H9 (cell line): ENCODE data around the gene TGM5. TPM values are rescaled to one million over a fixed set of nuclear protein-coding genes. Genes with fewer than 3 reads are reported as not detected.

Source experiments
- DNase-seq: peaks from one replicate; pipeline ENCODE4 v3.0.0-alpha.2; 2017
- H2AFZ ChIP-seq: one replicate; pipeline ENCODE4 v1.6.1; 2013; ENCODE audit warnings: mild to moderate bottlenecking, low read length, control low read depth, moderate library complexity
- H2AK5ac ChIP-seq: 2 replicates; pipeline ENCODE4 v1.6.1; 2013; ENCODE audit warnings: low read length, control low read depth, mixed read lengths; ENCODE audit not compliant: insufficient read length
- H2BK120ac ChIP-seq: one replicate; pipeline ENCODE4 v1.6.1; 2013; ENCODE audit warnings: low read depth, mild to moderate bottlenecking, low read length, control low read depth, inconsistent platforms; ENCODE audit not compliant: poor library complexity, severe bottlenecking
- H2BK12ac ChIP-seq: 2 replicates; pipeline ENCODE4 v1.6.1; 2013; ENCODE audit warnings: low read length, control low read depth, mixed read lengths, low read depth; ENCODE audit not compliant: insufficient read length
- H2BK15ac ChIP-seq: 2 replicates; pipeline ENCODE4 v1.6.1; 2013; ENCODE audit warnings: low read depth, low read length, control low read depth
- H2BK20ac ChIP-seq: one replicate; pipeline ENCODE4 v1.6.1; 2013; ENCODE audit warnings: low read depth, mild to moderate bottlenecking, low read length, control low read depth, inconsistent platforms; ENCODE audit not compliant: poor library complexity, severe bottlenecking
- H2BK5ac ChIP-seq: 2 replicates; pipeline ENCODE4 v1.6.1; 2013; ENCODE audit warnings: low read length, control low read depth, mixed read lengths; ENCODE audit not compliant: insufficient read length
- H3K14ac ChIP-seq: 2 replicates; pipeline ENCODE4 v1.6.1; 2013; ENCODE audit warnings: low read length, control low read depth; ENCODE audit not compliant: insufficient read depth
- H3K18ac ChIP-seq: 2 replicates; pipeline ENCODE4 v1.6.1; 2013; ENCODE audit warnings: low read depth, mild to moderate bottlenecking, mixed read lengths, low read length, control low read depth; ENCODE audit not compliant: insufficient read length
- H3K23ac ChIP-seq: 2 replicates; pipeline ENCODE4 v1.6.1; 2013; ENCODE audit warnings: low read length, control low read depth, mixed read lengths, low read depth; ENCODE audit not compliant: insufficient read length
- H3K23me2 ChIP-seq: 2 replicates; pipeline ENCODE4 v1.6.1; 2013; ENCODE audit warnings: low read depth, mild to moderate bottlenecking, mixed read lengths, low read length, control low read depth; ENCODE audit not compliant: insufficient read length, poor library complexity, severe bottlenecking
- H3K27ac ChIP-seq: 2 replicates; pipeline ENCODE4 v1.5.1; 2013; ENCODE audit warnings: low read length, control low read depth, mixed read lengths, low read depth; ENCODE audit not compliant: insufficient read length
- H3K27me3 ChIP-seq: 2 replicates; pipeline ENCODE4 v1.6.1; 2013; ENCODE audit warnings: low read length, control low read depth, inconsistent platforms; ENCODE audit not compliant: insufficient read depth
- H3K4ac ChIP-seq: 2 replicates; pipeline ENCODE4 v1.6.1; 2013; ENCODE audit warnings: low read depth, mild to moderate bottlenecking, control low read depth, inconsistent platforms, low read length, moderate library complexity
- H3K4me1 ChIP-seq: 2 replicates; pipeline ENCODE4 v1.6.1; 2013; ENCODE audit warnings: low read length, control low read depth, inconsistent platforms; ENCODE audit not compliant: insufficient read depth
- H3K4me2 ChIP-seq: 2 replicates; pipeline ENCODE4 v1.6.1; 2013; ENCODE audit warnings: low read length, control low read depth, mixed read lengths; ENCODE audit not compliant: insufficient read length, insufficient read depth
- H3K56ac ChIP-seq: 2 replicates; pipeline ENCODE4 v1.6.1; 2013; ENCODE audit warnings: low read depth, mild to moderate bottlenecking, mixed read lengths, low read length, control low read depth; ENCODE audit not compliant: insufficient read length
- H3K79me1 ChIP-seq: 2 replicates; pipeline ENCODE4 v1.6.1; 2013; ENCODE audit warnings: low read depth, mild to moderate bottlenecking, moderate library complexity, low read length, control low read depth, inconsistent platforms; ENCODE audit not compliant: insufficient read depth, poor library complexity, severe bottlenecking
- H3K79me2 ChIP-seq: 2 replicates; pipeline ENCODE4 v1.6.1; 2013; ENCODE audit warnings: low read length, control low read depth, inconsistent platforms; ENCODE audit not compliant: insufficient read depth
- H3K9ac ChIP-seq: 2 replicates; pipeline ENCODE4 v1.6.1; 2013; ENCODE audit warnings: low read length, control low read depth, mixed read lengths; ENCODE audit not compliant: insufficient read length; ENCODE audit errors: extremely low read depth
- H3K9me3 ChIP-seq: one replicate; pipeline ENCODE4 v1.6.1; 2013; ENCODE audit warnings: low read depth, low read length, inconsistent platforms; ENCODE audit not compliant: control insufficient read depth
- H3T11ph ChIP-seq: one replicate; pipeline ENCODE4 v1.6.1; 2013; ENCODE audit warnings: mild to moderate bottlenecking, low read length, control low read depth, inconsistent platforms
- H4K20me1 ChIP-seq: one replicate; pipeline ENCODE4 v1.6.1; 2013; ENCODE audit not compliant: control insufficient read depth, insufficient read length, insufficient read depth
- H4K5ac ChIP-seq: 2 replicates; pipeline ENCODE4 v1.6.1; 2013; ENCODE audit warnings: low read depth, mild to moderate bottlenecking, mixed read lengths, low read length, control low read depth; ENCODE audit not compliant: insufficient read length
- H4K8ac ChIP-seq: replicated peaks from 2 replicates; pipeline ENCODE4 v1.6.1; 2013; ENCODE audit warnings: low read length, control low read depth, mixed read lengths, low read depth; ENCODE audit not compliant: insufficient read length
- H4K91ac ChIP-seq: 2 replicates; pipeline ENCODE4 v1.6.1; 2013; ENCODE audit warnings: low read depth, mild to moderate bottlenecking, moderate library complexity, mixed read lengths, low read length, control low read depth; ENCODE audit not compliant: insufficient read length
- H3K27ac Mint-ChIP-seq, 3 experiments: 2 replicates in 2 of 3; 3 replicates in 1 of 3; pipeline ENCODE4 v1.8.0; 2020 to 2021; ENCODE audit warnings: mixed read lengths in 3 of 3, mild to moderate bottlenecking in 1 of 3, moderate library complexity in 1 of 3
- H3K27me3 Mint-ChIP-seq: 2 replicates; pipeline ENCODE4 v1.8.0; 2021; ENCODE audit warnings: low read depth, mild to moderate bottlenecking, moderate library complexity, mixed read lengths
- H3K36me3 Mint-ChIP-seq, 3 experiments: 2 replicates in 2 of 3; 3 replicates in 1 of 3; pipeline ENCODE4 v1.8.0; 2020 to 2021; ENCODE audit warnings: low read depth in 3 of 3, mixed read lengths in 3 of 3; ENCODE audit not compliant: insufficient read depth in 1 of 3
- H3K4me1 Mint-ChIP-seq, 2 experiments: 2 replicates each; pipeline ENCODE4 v1.8.0; 2020; ENCODE audit warnings: mixed read lengths in 2 of 2
- H3K4me3 Mint-ChIP-seq, 2 experiments: 2 replicates in 1 of 2; 3 replicates in 1 of 2; pipeline ENCODE4 v1.8.0; 2020 to 2021; ENCODE audit warnings: mild to moderate bottlenecking in 2 of 2, mixed read lengths in 2 of 2, moderate library complexity in 1 of 2
- H3K9me3 Mint-ChIP-seq, 2 experiments: 2 replicates in 1 of 2; 3 replicates in 1 of 2; pipeline ENCODE4 v1.8.0; 2020; ENCODE audit warnings: mild to moderate bottlenecking in 2 of 2, mixed read lengths in 2 of 2, moderate library complexity in 1 of 2
- WGBS: extraction: QIAGEN DNeasy Blood & Tissue Kit; methylation state at CpG from one replicate; pipeline ENCODE4 v1.1.7; 2013; ENCODE audit warnings: missing lambda C conversion rate, low lambda C conversion rate, mixed read lengths; ENCODE audit not compliant: insufficient read length; ENCODE audit errors: extremely low coverage; 5-methylcytosine and 5-hydroxymethylcytosine counted together
- total RNA-seq: library from RNA; stranded (reverse); gene quantifications from 2 replicates; pipeline ENCODE4 v1.2.1, GENCODE V29; 2021
- TF ChIP-seq, protein P1 (sequence below): fragments of 200-600 bp; sonication (generic); conservative IDR thresholded peaks from 3 replicates; pipeline ENCODE4 v1.8.0; 2021; ENCODE audit warnings: antibody characterized with exemption, mild to moderate bottlenecking

The TGM5 gene
- total RNA-seq, 1 experiment from 2014 or later = not detected

DNA sequence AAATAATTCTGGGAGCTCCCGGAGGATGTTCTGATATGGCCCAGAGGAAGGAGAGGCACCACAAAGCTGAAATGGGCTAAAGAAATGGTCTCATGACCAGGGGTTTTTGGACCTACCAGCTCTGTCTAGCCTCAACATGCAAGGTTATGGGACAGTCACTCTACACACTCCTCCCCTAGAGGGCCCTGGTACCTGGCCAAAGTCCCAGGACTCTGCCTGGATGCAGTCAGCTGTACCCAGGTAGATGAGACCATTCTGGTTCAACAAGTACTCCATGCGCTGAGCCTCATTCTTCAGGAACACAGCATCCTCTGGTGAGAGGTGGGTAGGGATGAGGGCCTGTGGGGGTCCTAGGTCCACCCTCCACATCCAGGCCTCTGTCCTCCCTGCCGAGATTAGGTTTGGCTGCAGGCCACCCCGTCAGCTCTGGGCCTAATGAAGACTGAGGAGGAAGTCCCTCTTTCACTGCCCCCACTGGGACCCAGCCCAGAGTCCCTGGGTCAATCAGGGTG is 55.4 kb downstream of the TGM5 start:
- Histone ChIP-seq H3K14ac (no peak overlapping the region), H4K8ac (no peak overlapping the region), H2AK5ac (no peak overlapping the region), H2BK120ac (no peak overlapping the region), H2AFZ (no peak overlapping the region), H3K4ac (no peak overlapping the region), H3K9me3 (no peaks in the 10 kb centered on the region), H3K27me3 (no peaks in the 10 kb centered on the region), H3T11ph (no peak overlapping the region), H2BK12ac (no peak overlapping the region), H2BK15ac (no peak overlapping the region), H3K9ac (no peak overlapping the region), H2BK20ac (no peak overlapping the region), H3K27ac (no peak overlapping the region), H4K20me1 (no peaks in the 10 kb centered on the region), H3K23ac (no peak overlapping the region), H4K91ac (no peak overlapping the region), H4K5ac (no peak overlapping the region), H3K79me2 (no peaks in the 10 kb centered on the region), H3K4me2 (no peak overlapping the region), H3K23me2 (no peaks in the 10 kb centered on the region), H3K4me1 (no peaks in the 10 kb centered on the region), H3K56ac (no peak overlapping the region), H2BK5ac (no peak overlapping the region), H3K79me1 (no peaks in the 10 kb centered on the region), H3K18ac (no peak overlapping the region)
- H3K4me3 Mint-ChIP-seq = no peak overlapping the region
- H3K9me3 Mint-ChIP-seq = no peaks in the 10 kb centered on the region
- H3K4me1 Mint-ChIP-seq = peaks cover 9 to 10% of the 10 kb centered on the region in 2 experiments
- whole genome bisulfite sequencing = no CpG with 5 or more reads among the region's 4 CpGs
- peaks cover 11% of the 10 kb centered on the region for H3K27me3 Mint-ChIP-seq
- TF ChIP-seq, protein P1, sequence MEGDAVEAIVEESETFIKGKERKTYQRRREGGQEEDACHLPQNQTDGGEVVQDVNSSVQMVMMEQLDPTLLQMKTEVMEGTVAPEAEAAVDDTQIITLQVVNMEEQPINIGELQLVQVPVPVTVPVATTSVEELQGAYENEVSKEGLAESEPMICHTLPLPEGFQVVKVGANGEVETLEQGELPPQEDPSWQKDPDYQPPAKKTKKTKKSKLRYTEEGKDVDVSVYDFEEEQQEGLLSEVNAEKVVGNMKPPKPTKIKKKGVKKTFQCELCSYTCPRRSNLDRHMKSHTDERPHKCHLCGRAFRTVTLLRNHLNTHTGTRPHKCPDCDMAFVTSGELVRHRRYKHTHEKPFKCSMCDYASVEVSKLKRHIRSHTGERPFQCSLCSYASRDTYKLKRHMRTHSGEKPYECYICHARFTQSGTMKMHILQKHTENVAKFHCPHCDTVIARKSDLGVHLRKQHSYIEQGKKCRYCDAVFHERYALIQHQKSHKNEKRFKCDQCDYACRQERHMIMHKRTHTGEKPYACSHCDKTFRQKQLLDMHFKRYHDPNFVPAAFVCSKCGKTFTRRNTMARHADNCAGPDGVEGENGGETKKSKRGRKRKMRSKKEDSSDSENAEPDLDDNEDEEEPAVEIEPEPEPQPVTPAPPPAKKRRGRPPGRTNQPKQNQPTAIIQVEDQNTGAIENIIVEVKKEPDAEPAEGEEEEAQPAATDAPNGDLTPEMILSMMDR = no peak
- no peak overlapping the region for H3K27ac Mint-ChIP-seq
- DNase-seq = no peak
- H3K36me3 Mint-ChIP-seq = no peaks in the 10 kb centered on the region
